Measurements from ENCODE around the gene ARHGEF37. TPM values are rescaled to one million over a fixed set of nuclear protein-coding genes. Genes with fewer than 3 reads are reported as not detected.

Gene ARHGEF37
- total RNA-seq, 1 donor from 2014 or later = 17.7 TPM

GRCh38 chr5:149621415-149622098, 40.3 kb downstream of the ARHGEF37 start:
- Histone ChIP-seq H3K9me3 (no peaks in the 10 kb centered on the region), H3K36me3 (peaks cover 0 to 49% of the 10 kb centered on the region in 2 donors), H3K4me1 (peaks cover 14% of the 10 kb centered on the region), H3K4me3 (no peak overlapping the region), H3K27ac (no peak overlapping the region), H3K27me3 (no peaks in the 10 kb centered on the region)
- DNase-seq (ENCODE audit: extremely low spot score in 2 of 2) = no peak
- TF ChIP-seq POLR2A (IDR thresholded peaks at IDR 0.05) = no peak
- TF ChIP-seq, protein P1, sequence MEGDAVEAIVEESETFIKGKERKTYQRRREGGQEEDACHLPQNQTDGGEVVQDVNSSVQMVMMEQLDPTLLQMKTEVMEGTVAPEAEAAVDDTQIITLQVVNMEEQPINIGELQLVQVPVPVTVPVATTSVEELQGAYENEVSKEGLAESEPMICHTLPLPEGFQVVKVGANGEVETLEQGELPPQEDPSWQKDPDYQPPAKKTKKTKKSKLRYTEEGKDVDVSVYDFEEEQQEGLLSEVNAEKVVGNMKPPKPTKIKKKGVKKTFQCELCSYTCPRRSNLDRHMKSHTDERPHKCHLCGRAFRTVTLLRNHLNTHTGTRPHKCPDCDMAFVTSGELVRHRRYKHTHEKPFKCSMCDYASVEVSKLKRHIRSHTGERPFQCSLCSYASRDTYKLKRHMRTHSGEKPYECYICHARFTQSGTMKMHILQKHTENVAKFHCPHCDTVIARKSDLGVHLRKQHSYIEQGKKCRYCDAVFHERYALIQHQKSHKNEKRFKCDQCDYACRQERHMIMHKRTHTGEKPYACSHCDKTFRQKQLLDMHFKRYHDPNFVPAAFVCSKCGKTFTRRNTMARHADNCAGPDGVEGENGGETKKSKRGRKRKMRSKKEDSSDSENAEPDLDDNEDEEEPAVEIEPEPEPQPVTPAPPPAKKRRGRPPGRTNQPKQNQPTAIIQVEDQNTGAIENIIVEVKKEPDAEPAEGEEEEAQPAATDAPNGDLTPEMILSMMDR (IDR thresholded peaks at IDR 0.05) = no peak
- no peak for TF ChIP-seq POLR2AphosphoS5 (IDR thresholded peaks at IDR 0.05; ENCODE audit: insufficient read depth in 1 of 2, low read depth in 1 of 2)
- intact Hi-C loops (cut with DNase I) = no loop called here

DNA sequence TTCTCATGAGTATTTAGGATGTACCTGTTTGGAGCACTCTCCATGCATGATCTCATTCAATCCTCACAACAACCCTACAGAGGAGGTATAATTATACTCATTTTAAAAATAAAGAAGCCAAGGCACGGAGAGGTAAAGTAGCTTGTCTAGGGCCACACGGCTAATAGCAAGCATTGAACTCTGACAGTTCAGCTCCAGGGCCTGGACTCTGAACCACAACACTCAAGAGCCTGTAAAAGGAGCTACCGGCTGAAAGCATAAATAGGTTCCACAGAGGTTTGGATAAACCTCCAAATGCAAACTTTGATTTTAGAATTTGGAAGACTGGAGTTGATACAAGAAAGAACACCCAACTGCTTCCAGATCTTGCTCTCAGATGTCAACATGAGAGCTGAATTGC, 41.2 kb downstream of the ARHGEF37 start:
- intact Hi-C loops (cut with DNase I) = no loop called here
- H3K4me3 ChIP-seq = no peak overlapping the region
- peaks cover 14% of the 10 kb centered on the region for H3K4me1 ChIP-seq
- H3K36me3 ChIP-seq = peaks cover 0 to 49% of the 10 kb centered on the region in 2 donors
- no peak for DNase-seq (ENCODE audit: extremely low spot score in 2 of 2)
- TF ChIP-seq POLR2AphosphoS5 (IDR thresholded peaks at IDR 0.05; ENCODE audit: insufficient read depth in 1 of 2, low read depth in 1 of 2) = no peak
- no peak for TF ChIP-seq POLR2A (IDR thresholded peaks at IDR 0.05)
- TF ChIP-seq, protein P1 (IDR thresholded peaks at IDR 0.05) = no peak
- no peaks in the 10 kb centered on the region for H3K9me3 ChIP-seq
- H3K27me3 ChIP-seq = no peaks in the 10 kb centered on the region
- H3K27ac ChIP-seq = no peak overlapping the region

DNA sequence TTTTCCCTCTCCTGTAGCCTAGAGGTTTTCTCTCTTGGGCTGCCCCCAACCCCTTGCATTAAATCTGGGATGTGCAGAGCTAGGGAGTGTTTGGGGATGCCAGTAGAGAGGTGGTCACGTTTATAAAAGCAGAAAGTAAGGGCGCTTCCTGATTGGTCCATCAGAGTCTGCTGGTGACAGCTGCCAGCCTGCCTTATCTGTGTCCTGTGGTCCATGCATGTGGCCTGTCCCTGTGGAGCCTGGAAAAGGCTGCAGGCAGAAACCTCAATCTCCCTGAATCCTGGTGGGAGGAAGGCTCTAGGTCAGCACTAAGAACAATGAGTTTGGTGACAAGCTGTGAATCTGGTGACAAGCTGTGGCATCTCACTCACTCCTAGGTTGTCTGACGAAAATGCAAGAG, 42.2 kb downstream of the ARHGEF37 start:
- peaks cover 9% of the 10 kb centered on the region for H3K4me1 ChIP-seq
- H3K9me3 ChIP-seq = no peaks in the 10 kb centered on the region
- DNase-seq (ENCODE audit: extremely low spot score in 2 of 2) = no peak
- no peak overlapping the region for H3K27ac ChIP-seq
- intact Hi-C loops (cut with DNase I) = no loop called here
- H3K27me3 ChIP-seq = no peaks in the 10 kb centered on the region
- no peak overlapping the region for H3K4me3 ChIP-seq
- TF ChIP-seq POLR2AphosphoS5 (IDR thresholded peaks at IDR 0.05; ENCODE audit: insufficient read depth in 1 of 2, low read depth in 1 of 2) = no peak
- TF ChIP-seq, protein P1 (IDR thresholded peaks at IDR 0.05) = no peak
- TF ChIP-seq POLR2A (IDR thresholded peaks at IDR 0.05) = no peak
- H3K36me3 ChIP-seq = peaks cover 0 to 40% of the 10 kb centered on the region in 2 donors

- no peak for TF ChIP-seq POLR2AphosphoS5 (IDR thresholded peaks at IDR 0.05; ENCODE audit: insufficient read depth in 1 of 2, low read depth in 1 of 2)
- TF ChIP-seq POLR2A (IDR thresholded peaks at IDR 0.05) = no peak
- TF ChIP-seq, protein P1 (IDR thresholded peaks at IDR 0.05) = no peak
- H3K4me1 ChIP-seq = peaks cover 3% of the 10 kb centered on the region
- no peaks in the 10 kb centered on the region for H3K9me3 ChIP-seq
- H3K4me3 ChIP-seq = no peak overlapping the region
- peaks cover 0 to 26% of the 10 kb centered on the region in 2 donors for H3K36me3 ChIP-seq
- H3K27me3 ChIP-seq = no peaks in the 10 kb centered on the region
- intact Hi-C loops (cut with DNase I) = no loop called here
- DNase-seq (ENCODE audit: extremely low spot score in 2 of 2) = no peak
- no peak overlapping the region for H3K27ac ChIP-seq
These were observed 45.8 kb downstream of the ARHGEF37 start for GRCh38 chr5:149627070-149627469.

- Histone ChIP-seq H3K4me3 (no peak overlapping the region), H3K27me3 (no peaks in the 10 kb centered on the region), H3K27ac (no peak overlapping the region), H3K9me3 (no peaks in the 10 kb centered on the region), H3K4me1 (peaks cover 15% of the 10 kb centered on the region), H3K36me3 (peaks cover 0 to 19% of the 10 kb centered on the region in 2 donors)
- no peak for DNase-seq (ENCODE audit: extremely low spot score in 2 of 2)
- TF ChIP-seq POLR2A (IDR thresholded peaks at IDR 0.05) (no peak), POLR2AphosphoS5 (IDR thresholded peaks at IDR 0.05; ENCODE audit: insufficient read depth in 1 of 2, low read depth in 1 of 2) (no peak)
- TF ChIP-seq, protein P1 (IDR thresholded peaks at IDR 0.05) = no peak
- intact Hi-C loops (cut with DNase I) = no loop called here
These were observed 46.9 kb downstream of the ARHGEF37 start for GRCh38 chr5:149628221-149628620.
